T1000 (cell line): ENCODE measurements around the gene TSPOAP1.

Experiments
- DNase-seq: peaks from one replicate; lab custom pipeline; 2025; ENCODE audit warnings: mixed read lengths; lab: John Stamatoyannopoulos, UW

Gene TSPOAP1

GRCh38 chr17:58277802-58278595 is 50.6 kb downstream of the TSPOAP1 start:
- DNase-seq = no peak

- DNase-seq = no peak
Observed at GRCh38 chr17:58277107-58277801, 51.3 kb downstream of the TSPOAP1 start.

- DNase-seq = no peak
Observed at GRCh38 chr17:58276423-58276822, 52.2 kb downstream of the TSPOAP1 start.

- no peak for DNase-seq
Observed at GRCh38 chr17:58275417-58275816, 53.2 kb downstream of the TSPOAP1 start.

GRCh38 chr17:58273453-58274104 is 55.0 kb downstream of the TSPOAP1 start:
- DNase-seq = no peak

GRCh38 chr17:58272367-58273280 is 56.0 kb downstream of the TSPOAP1 start:
- no peak for DNase-seq

GRCh38 chr17:58271216-58271931 is 57.2 kb downstream of the TSPOAP1 start:
- DNase-seq = no peak

GRCh38 chr17:58270476-58271215 is 57.9 kb downstream of the TSPOAP1 start:
- DNase-seq = no peak

- no peak for DNase-seq
Observed at GRCh38 chr17:58269557-58270291, 58.9 kb downstream of the TSPOAP1 start.

- no peak for DNase-seq
Observed at GRCh38 chr17:58268774-58269556, 59.6 kb downstream of the TSPOAP1 start.

GRCh38 chr17:58268326-58268725 is 60.3 kb downstream of the TSPOAP1 start:
- no peak for DNase-seq

- no peak for DNase-seq
Observed at GRCh38 chr17:58267347-58268324, 61.0 kb downstream of the TSPOAP1 start.

- DNase-seq = no peak
Observed at GRCh38 chr17:58265902-58266875, 62.4 kb downstream of the TSPOAP1 start.

- DNase-seq = no peak
Observed at GRCh38 chr17:58265271-58265670, 63.3 kb downstream of the TSPOAP1 start.

- DNase-seq = no peak
Observed at GRCh38 chr17:58264407-58265103, 64.0 kb downstream of the TSPOAP1 start.

- DNase-seq = no peak
Observed at GRCh38 chr17:58263773-58264172, 64.8 kb downstream of the TSPOAP1 start.
